MM.1S (cell line): ENCODE results near the gene GYS2.

Experiments
- DNase-seq: peaks from one replicate; pipeline ENCODE4 v3.0.0-alpha.2; 2015
- H2AFZ ChIP-seq: fragments of 300-600 bp; sonication (generic); 2 replicates; pipeline ENCODE4 v1.6.0; 2016; ENCODE audit warnings: antibody characterized with exemption, low read length
- H3F3A ChIP-seq: fragments of 300-600 bp; sonication (generic); 2 replicates; pipeline ENCODE4 v1.6.1; 2016; ENCODE audit warnings: mild to moderate bottlenecking, antibody characterized with exemption, low read length, moderate library complexity, mixed read lengths; ENCODE audit not compliant: insufficient read depth
- H3K27ac ChIP-seq: fragments of 300-600 bp; sonication (generic); 2 replicates; pipeline ENCODE4 v1.5.1; 2016; ENCODE audit warnings: mild to moderate bottlenecking, low read length
- H3K27me3 ChIP-seq: fragments of 300-600 bp; sonication (generic); replicated peaks from 2 replicates; pipeline ENCODE4 v1.6.0; 2016; ENCODE audit warnings: low read length; ENCODE audit not compliant: insufficient read depth
- H3K36me3 ChIP-seq: fragments of 300-600 bp; sonication (generic); replicated peaks from 2 replicates; pipeline ENCODE4 v1.6.1; 2016; ENCODE audit warnings: mild to moderate bottlenecking, low read length, mixed read lengths; ENCODE audit not compliant: insufficient read depth
- H3K4me1 ChIP-seq: fragments of 300-600 bp; sonication (generic); 2 replicates; pipeline ENCODE4 v1.6.1; 2016; ENCODE audit warnings: low read length, mixed read lengths
- H3K4me2 ChIP-seq: fragments of 300-600 bp; sonication (generic); 2 replicates; pipeline ENCODE4 v1.6.0; 2016; ENCODE audit warnings: low read depth, low read length
- H3K4me3 ChIP-seq: fragments of 300-600 bp; sonication (generic); 2 replicates; pipeline ENCODE4 v1.5.1; 2016; ENCODE audit warnings: low read length, mixed read lengths
- H3K79me2 ChIP-seq: fragments of 300-600 bp; sonication (generic); 2 replicates; pipeline ENCODE4 v1.6.1; 2016; ENCODE audit warnings: mixed run types, low read length, mixed read lengths
- H3K9ac ChIP-seq: fragments of 300-600 bp; sonication (generic); 2 replicates; pipeline ENCODE4 v1.6.1; 2016; ENCODE audit warnings: low read length, mixed read lengths
- H3K9me2 ChIP-seq: fragments of 300-600 bp; sonication (generic); replicated peaks from 2 replicates; pipeline ENCODE4 v1.6.1; 2016; ENCODE audit warnings: mild to moderate bottlenecking, low read length, mixed read lengths; ENCODE audit not compliant: insufficient read depth
- H3K9me3 ChIP-seq: fragments of 300-600 bp; sonication (generic); replicated peaks from 2 replicates; pipeline ENCODE4 v1.6.1; 2016; ENCODE audit warnings: mild to moderate bottlenecking, low read length, mixed read lengths; ENCODE audit not compliant: insufficient read depth
- H4K20me1 ChIP-seq: fragments of 300-600 bp; sonication (generic); 2 replicates; pipeline ENCODE4 v1.6.1; 2016; ENCODE audit warnings: mild to moderate bottlenecking, low read length, moderate library complexity, mixed read lengths; ENCODE audit not compliant: insufficient read depth
- CTCF ChIP-seq: fragments of 300-600 bp; sonication (generic); IDR thresholded peaks from 2 replicates; pipeline ENCODE4 v1.5.1; 2016; ENCODE audit warnings: antibody characterized with exemption, low read length, mixed read lengths
- EZH2 ChIP-seq: fragments of 300-600 bp; sonication (generic); optimal IDR thresholded peaks from 2 replicates; pipeline ENCODE3; 2017; ENCODE audit warnings: low read depth, mild to moderate bottlenecking, antibody characterized with exemption, low read length, mixed read lengths
- EZH2phosphoT487 ChIP-seq: fragments of 300-600 bp; sonication (generic); IDR thresholded peaks from 2 replicates; pipeline ENCODE4 v1.6.1; 2018; ENCODE audit warnings: antibody characterized with exemption, low read length

GYS2 gene

GRCh38 chr12:21501258-21502163 lies 103.1 kb downstream of the GYS2 start, which contains the start of the genes GOLT1B and RECQL:
Gene GOLT1B (plus strand): TSS chr12:21501789. CDS start chr12:21501924, 135 bp downstream.
Gene RECQL (minus strand): TSS chr12:21501635. CDS start chr12:21499570, 2,065 bp downstream.
- H3K4me2 ChIP-seq, result peak within 1 kb of the TSS; percentile 96
- H3K9me3 ChIP-seq, result no peaks in the 10 kb centered on the region
- H3K79me2 ChIP-seq, result peaks cover 82% of the 10 kb centered on the region
- H3K4me1 ChIP-seq, result peaks cover 30% of the 10 kb centered on the region
- no peaks in the 10 kb centered on the region for H3K36me3 ChIP-seq
- no peak for TF ChIP-seq CTCF
- TF ChIP-seq EZH2phosphoT487, result no peak
- no peak for TF ChIP-seq EZH2
- peak within 1 kb of the TSS; percentile 97 for H3K4me3 ChIP-seq
- peak; percentile 98 for DNase-seq
- no peaks in the 10 kb centered on the region for H3K27me3 ChIP-seq
- peak within 1 kb of the TSS; percentile 98 for H3K9ac ChIP-seq
- no peaks in the 10 kb centered on the region for H3K9me2 ChIP-seq
- H2AFZ ChIP-seq, result peak within 1 kb of the TSS; percentile 98
- H3K27ac ChIP-seq, result peak within 1 kb of the TSS; percentile 69
- H3F3A ChIP-seq, result peaks cover 7% of the 10 kb centered on the region; the same call in 1 of the 2 replicates
- no peaks in the 10 kb centered on the region for H4K20me1 ChIP-seq

GRCh38 chr12:21500786-21501257 lies 103.8 kb downstream of the GYS2 start:
- H3K27me3 ChIP-seq, result no peaks in the 10 kb centered on the region
- H3K4me1 ChIP-seq, result peaks cover 30% of the 10 kb centered on the region
- no peaks in the 10 kb centered on the region for H4K20me1 ChIP-seq
- H3K9me2 ChIP-seq, result no peaks in the 10 kb centered on the region
- H2AFZ ChIP-seq, result peak overlapping the region; percentile 98
- peak overlapping the region; percentile 97 for H3K4me3 ChIP-seq
- H3K27ac ChIP-seq, result peak overlapping the region; percentile 69; the same call in 1 of the 2 replicates
- peak overlapping the region; percentile 98 for H3K9ac ChIP-seq
- peaks cover 7% of the 10 kb centered on the region; the same call in 1 of the 2 replicates for H3F3A ChIP-seq
- no peak for DNase-seq
- peak overlapping the region; percentile 74 for H3K4me2 ChIP-seq
- TF ChIP-seq EZH2 (no peak), CTCF (no peak), EZH2phosphoT487 (no peak)
- H3K9me3 ChIP-seq, result no peaks in the 10 kb centered on the region
- peaks cover 2% of the 10 kb centered on the region; the same call in 1 of the 2 replicates for H3K36me3 ChIP-seq
- H3K79me2 ChIP-seq, result peaks cover 75% of the 10 kb centered on the region

GRCh38 chr12:21499765-21500164 lies 104.9 kb downstream of the GYS2 start:
- Histone ChIP-seq H3K9me3 (no peaks in the 10 kb centered on the region), H3K9me2 (no peaks in the 10 kb centered on the region), H3K4me3 (no peak overlapping the region), H3K9ac (no peak overlapping the region), H4K20me1 (no peaks in the 10 kb centered on the region), H3K27me3 (no peaks in the 10 kb centered on the region), H3K27ac (no peak overlapping the region), H3K36me3 (peaks cover 3% of the 10 kb centered on the region; the same call in 1 of the 2 replicates), H3K4me2 (peak overlapping the region; percentile 74), H2AFZ (no peak overlapping the region), H3K79me2 (peaks cover 64% of the 10 kb centered on the region), H3F3A (peaks cover 7% of the 10 kb centered on the region; the same call in 1 of the 2 replicates), H3K4me1 (peaks cover 30% of the 10 kb centered on the region)
- no peak for DNase-seq
- TF ChIP-seq EZH2phosphoT487 (no peak), EZH2 (no peak), CTCF (no peak)
